ENCODE data around the gene RNF220.

DNA sequence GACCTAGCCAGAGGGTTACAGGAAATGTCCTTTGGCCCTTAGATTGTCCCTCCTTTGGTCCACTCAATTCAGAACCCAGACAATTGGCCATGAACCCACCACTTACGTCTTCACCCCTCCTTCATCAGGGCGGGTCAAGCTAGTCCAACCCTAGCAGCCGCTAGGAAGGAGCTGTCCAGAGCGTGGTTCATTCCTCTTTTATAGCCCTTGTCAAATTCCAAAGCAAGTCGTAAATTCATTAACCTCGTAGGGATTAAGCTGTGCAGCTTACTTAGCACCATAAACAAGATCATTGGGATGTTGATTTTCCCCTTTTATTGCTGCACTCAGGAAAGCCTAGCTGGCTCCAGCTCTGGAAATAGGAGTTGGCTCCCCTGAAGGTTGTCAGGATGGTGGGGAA lies 179.1 kb downstream of the RNF220 start:
- TF ChIP-seq, protein P1, sequence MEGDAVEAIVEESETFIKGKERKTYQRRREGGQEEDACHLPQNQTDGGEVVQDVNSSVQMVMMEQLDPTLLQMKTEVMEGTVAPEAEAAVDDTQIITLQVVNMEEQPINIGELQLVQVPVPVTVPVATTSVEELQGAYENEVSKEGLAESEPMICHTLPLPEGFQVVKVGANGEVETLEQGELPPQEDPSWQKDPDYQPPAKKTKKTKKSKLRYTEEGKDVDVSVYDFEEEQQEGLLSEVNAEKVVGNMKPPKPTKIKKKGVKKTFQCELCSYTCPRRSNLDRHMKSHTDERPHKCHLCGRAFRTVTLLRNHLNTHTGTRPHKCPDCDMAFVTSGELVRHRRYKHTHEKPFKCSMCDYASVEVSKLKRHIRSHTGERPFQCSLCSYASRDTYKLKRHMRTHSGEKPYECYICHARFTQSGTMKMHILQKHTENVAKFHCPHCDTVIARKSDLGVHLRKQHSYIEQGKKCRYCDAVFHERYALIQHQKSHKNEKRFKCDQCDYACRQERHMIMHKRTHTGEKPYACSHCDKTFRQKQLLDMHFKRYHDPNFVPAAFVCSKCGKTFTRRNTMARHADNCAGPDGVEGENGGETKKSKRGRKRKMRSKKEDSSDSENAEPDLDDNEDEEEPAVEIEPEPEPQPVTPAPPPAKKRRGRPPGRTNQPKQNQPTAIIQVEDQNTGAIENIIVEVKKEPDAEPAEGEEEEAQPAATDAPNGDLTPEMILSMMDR (IDR thresholded peaks at IDR 0.05) = no peak
- no peak for TF ChIP-seq POLR2A (IDR thresholded peaks at IDR 0.05)

All from heart left ventricle (tissue), 13 donors.